GM18505 (cell line): Measurements from ENCODE around the gene EML6.

Experiments
- ATAC-seq: cut with Tn5 transposase; IDR thresholded peaks from one replicate; pipeline ENCODE4 v1.9.1; 2021; ENCODE audit not compliant: unreplicated experiment
- POLR2A ChIP-seq: IDR thresholded peaks from 4 replicates; pipeline ENCODE4 v1.6.1; 2011; ENCODE audit warnings: borderline replicate concordance; ENCODE audit not compliant: insufficient read depth, insufficient read length; ENCODE audit errors: extremely low read depth

The EML6 gene

GRCh38 chr2:54936766-54937165 lies 213.3 kb downstream of the EML6 start:
- no peak for TF ChIP-seq POLR2A
- no peak for ATAC-seq

- ATAC-seq = no peak
Measured at GRCh38 chr2:54939446-54940118, 216.1 kb downstream of the EML6 start.

GRCh38 chr2:54940723-54941122 lies 217.3 kb downstream of the EML6 start:
- ATAC-seq = no peak
- no peak for TF ChIP-seq POLR2A

More at GRCh38 chr2:54939446-54940118, 216.1 kb downstream of the EML6 start:
- TF ChIP-seq POLR2A = no peak

GRCh38 chr2:54941248-54941984 lies 218.0 kb downstream of the EML6 start:
- TF ChIP-seq POLR2A = no peak
- ATAC-seq = no peak

GRCh38 chr2:54942373-54942772 lies 218.9 kb downstream of the EML6 start:
- ATAC-seq = no peak
- no peak for TF ChIP-seq POLR2A

GRCh38 chr2:54944724-54945326 lies 221.4 kb downstream of the EML6 start:
- TF ChIP-seq POLR2A = no peak
- no peak for ATAC-seq

- ATAC-seq = peak; percentile 55
- TF ChIP-seq POLR2A = no peak
Measured at GRCh38 chr2:54945391-54946219, 222.1 kb downstream of the EML6 start.

GRCh38 chr2:54946220-54946805 lies 222.9 kb downstream of the EML6 start:
- no peak for ATAC-seq
- no peak for TF ChIP-seq POLR2A

GRCh38 chr2:54947136-54947535 lies 223.7 kb downstream of the EML6 start:
- no peak for TF ChIP-seq POLR2A
- ATAC-seq = no peak

GRCh38 chr2:54947646-54948045 lies 224.2 kb downstream of the EML6 start:
- TF ChIP-seq POLR2A = no peak
- ATAC-seq = no peak

- no peak for ATAC-seq
- TF ChIP-seq POLR2A = no peak
Measured at GRCh38 chr2:54948120-54948519, 224.7 kb downstream of the EML6 start.

- no peak for TF ChIP-seq POLR2A
- no peak for ATAC-seq
Measured at GRCh38 chr2:54949431-54949830, 226.0 kb downstream of the EML6 start.

GRCh38 chr2:54950811-54951210 lies 227.3 kb downstream of the EML6 start:
- no peak for TF ChIP-seq POLR2A
- no peak for ATAC-seq

GRCh38 chr2:54952425-54952824 lies 229.0 kb downstream of the EML6 start:
- no peak for TF ChIP-seq POLR2A
- no peak for ATAC-seq

GRCh38 chr2:54952978-54953456 lies 229.6 kb downstream of the EML6 start:
- ATAC-seq = no peak
- TF ChIP-seq POLR2A = no peak
